GM15510 (cell line): Measurements from ENCODE around the gene TM7SF3.

Experiments
- POLR2A ChIP-seq: IDR thresholded peaks from 3 replicates; pipeline ENCODE4 v1.6.1; 2011; ENCODE audit warnings: borderline replicate concordance; ENCODE audit not compliant: insufficient read length; ENCODE audit errors: extremely low read depth

TM7SF3 gene

DNA sequence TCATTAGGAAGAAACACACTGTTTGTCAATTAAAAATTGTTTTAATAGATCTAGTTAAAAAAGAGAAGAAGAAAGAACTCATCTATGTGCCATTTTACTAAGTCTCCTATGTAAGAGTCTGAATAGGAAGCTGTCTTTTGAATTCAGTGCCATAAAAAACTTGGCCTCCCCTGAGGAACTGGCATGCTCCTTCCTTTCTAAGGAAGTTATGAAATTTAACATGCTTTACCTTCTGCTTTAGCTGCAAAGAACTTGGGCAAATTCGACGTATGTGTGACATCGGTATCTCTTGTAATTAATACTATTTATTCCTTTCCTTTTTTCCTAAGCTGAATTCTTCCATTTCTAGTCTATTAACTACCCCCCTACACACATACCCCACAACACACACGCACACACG, 12.5 kb downstream of the TM7SF3 start:
- no peak for TF ChIP-seq POLR2A

DNA sequence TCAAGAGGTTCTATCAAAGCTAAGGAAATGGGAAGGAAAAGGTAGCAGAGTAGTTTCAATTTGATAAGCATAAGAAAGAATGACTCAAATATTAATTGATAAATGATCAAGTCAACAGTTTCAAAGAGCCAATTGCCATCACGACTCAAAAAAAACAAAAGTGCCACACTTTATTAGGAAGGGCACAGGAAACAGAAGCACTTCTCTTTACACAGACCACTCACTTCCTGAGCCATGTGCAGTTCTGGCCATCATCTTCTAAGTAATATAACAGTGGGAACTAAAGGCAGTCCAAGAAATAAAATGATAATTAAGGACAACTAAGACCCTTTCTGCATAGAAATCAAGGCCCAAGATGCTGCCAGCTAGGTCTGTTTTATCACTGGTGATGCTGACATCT, 13.2 kb downstream of the TM7SF3 start:
- TF ChIP-seq POLR2A, result no peak

DNA sequence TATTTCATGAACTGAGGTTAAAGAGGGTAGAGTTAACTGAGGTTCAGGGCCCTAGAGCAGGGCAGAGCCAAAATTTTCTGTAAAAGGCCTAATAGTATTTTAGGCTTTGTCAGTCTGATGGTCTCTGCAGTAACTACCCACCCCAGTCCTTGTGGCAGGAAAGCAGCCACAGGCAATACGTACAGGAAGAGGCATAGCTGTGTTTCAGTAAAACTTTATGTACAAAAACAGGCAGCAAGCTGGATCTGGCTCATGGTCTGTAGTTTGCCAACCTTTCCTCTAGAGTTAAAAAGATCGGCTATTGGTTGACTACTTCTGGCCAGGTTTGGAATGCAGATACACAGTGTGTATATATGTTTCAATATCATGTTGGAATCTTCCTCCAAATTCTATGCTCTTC, 17.2 kb downstream of the TM7SF3 start:
- no peak for TF ChIP-seq POLR2A

DNA sequence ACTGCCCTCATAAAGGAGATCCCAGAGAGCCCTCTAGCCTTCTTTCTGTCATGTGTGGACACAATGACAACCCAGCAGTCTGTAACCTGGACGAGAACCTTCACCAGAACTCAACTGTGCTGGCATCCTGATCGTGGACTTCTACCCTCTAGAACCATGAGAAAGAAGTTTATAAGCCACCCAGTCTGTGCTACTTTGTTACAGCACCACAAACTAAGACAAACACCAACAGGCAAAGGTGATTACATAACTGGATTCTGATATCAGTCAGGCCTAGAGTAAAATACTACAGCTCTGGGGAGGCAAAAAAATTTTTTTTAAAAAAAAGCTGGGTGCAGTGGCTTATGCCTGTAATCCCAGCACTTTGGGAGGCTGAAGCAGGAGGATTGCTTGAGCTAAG, 18.5 kb downstream of the TM7SF3 start:
- TF ChIP-seq POLR2A, result no peak

DNA sequence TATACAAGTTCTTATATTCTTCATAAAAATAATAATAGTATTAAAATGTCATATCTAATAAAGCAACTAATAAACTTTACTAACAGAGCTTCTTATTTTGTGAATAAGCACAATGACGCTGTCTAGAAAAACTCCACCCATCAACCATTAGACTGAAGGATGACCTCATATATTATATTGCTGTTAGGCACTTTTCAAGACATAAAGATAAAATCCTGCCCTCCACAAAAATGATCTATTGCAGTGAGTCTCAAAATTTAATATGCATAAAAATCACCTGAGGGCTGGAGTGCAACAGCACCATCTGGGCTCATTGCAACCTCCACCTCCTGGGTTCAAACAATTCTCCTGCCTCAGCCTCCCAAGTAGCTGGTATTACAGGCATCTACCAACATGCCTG, 20.1 kb downstream of the TM7SF3 start:
- TF ChIP-seq POLR2A, result no peak

DNA sequence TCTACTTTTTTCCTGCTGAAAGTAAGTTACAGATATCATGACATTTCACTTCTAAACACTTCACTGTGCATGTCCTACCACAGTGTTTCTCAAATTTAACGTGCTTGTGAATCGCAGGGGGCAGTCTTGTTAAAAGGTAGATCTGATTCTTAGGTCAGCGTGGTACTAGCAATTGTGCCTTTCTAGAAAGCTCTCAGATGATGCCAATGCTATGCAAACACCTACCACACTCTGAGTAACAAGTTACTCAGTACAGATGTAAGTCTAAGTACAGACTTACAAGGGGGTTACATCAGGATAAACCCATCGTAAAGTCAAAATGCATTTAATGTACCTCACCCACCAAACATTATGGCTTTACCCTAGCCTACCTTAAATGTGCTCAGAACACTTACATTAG, 22.4 kb downstream of the TM7SF3 start:
- TF ChIP-seq POLR2A, result no peak

DNA sequence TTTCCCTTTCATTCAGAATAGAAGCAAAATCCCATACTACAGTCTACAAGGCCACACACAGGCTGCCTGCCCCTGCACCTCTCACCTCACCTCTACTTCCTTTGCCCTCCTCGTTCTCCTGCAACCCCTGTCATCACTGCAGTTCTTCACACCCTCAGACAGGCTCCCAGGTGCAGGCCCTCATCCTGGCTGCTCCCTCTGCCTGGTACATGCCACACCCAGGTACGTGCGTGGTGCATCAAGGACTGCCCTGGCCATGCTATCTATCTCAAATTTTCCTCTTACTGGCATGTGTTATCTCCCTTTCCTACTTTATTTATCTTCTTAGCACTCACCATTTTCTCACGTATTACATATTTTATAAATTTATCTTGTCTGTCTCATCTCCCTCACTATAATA, 24.3 kb downstream of the TM7SF3 start:
- TF ChIP-seq POLR2A, result no peak

DNA sequence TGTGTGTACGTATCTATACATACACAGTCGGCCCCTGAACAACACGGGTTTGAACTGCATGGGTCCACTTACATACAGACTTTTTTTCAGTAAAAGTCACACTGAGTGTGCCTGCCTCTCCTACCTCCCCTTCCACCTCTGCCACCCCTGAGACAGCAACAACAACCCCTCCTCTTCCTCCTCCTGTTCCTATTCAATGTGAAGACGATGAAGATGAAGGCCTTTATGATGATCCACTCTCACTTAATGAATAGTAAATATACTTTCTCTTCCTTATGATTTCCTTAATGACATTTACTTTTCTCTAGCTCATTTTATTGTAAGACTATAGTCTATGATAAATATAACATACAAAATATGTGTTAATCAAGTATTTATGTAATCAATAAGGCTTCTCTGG, 25.5 kb downstream of the TM7SF3 start:
- TF ChIP-seq POLR2A, result no peak

DNA sequence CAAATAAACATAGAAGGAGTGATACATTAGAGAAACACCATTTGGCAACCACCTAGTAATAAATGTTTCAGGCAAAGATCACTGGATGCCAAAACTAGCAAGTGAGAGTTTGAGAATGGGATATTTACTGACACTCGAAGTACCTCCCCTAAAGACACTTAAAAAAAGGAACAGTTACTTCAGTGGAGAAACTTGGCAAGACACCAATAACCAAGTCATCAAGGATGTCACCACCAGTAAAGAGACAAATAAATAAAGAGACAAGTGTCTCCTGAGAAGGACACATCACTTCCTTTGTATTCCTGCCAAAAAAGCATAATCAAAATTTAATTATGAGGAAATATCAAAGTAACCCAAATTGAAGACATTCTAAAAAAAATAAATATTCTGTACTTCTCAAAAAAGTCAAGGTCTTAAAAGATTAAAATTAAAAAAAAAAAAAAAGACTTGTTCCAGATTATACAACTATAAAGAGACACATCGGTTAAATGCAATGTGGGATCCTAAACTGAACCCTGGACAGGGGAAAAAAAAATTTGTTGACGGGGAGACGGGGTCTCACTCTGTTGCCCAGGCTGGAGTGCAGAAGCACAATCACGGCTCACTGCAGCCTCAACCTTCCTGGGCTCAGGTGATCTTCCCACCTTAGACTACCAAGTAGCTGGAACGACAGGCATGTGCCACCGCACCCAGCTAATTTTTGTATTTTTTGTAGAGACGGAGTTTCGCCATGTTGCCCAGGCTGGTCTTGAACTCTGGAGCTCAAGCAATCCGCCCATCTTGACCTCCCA, 26.4 kb downstream of the TM7SF3 start:
- TF ChIP-seq POLR2A, result no peak

DNA sequence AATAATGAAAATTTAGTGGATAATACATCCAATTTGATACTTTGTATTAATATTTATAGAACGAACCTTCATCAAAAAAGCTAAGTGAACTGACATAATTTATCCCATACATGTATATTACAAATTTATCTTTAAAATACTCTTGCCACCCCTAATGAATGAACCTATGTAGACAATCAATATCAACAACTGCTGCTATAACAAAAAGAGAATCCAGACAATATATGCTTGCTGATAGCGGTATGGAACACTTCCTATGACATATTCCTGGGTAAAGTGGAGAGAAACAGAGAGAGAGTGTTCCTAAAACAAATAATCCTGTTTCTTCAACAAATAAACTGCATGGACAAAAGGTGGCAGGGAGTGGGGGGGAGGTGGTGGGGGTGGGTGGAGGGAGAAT, 31.3 kb downstream of the TM7SF3 start:
- TF ChIP-seq POLR2A, result no peak

DNA sequence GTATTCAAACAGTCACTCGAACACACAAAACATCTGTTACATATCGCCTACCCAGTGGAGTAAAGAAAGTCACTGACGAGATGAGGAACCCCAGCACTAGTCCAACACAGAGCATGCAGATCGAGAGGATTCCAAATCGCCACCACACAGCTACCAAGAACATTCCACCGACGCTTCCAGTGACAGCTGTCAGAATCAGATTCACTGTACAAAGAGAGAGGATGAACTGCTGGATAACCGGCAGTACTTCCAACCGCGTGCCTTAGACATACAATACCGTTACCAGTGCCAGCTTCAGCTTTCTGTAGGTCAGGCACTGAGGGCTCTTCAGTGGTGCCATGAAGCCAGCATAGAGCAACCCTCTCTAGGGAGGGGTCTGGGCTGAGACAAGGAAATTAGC, 34.5 kb downstream of the TM7SF3 start:
- TF ChIP-seq POLR2A, result no peak

DNA sequence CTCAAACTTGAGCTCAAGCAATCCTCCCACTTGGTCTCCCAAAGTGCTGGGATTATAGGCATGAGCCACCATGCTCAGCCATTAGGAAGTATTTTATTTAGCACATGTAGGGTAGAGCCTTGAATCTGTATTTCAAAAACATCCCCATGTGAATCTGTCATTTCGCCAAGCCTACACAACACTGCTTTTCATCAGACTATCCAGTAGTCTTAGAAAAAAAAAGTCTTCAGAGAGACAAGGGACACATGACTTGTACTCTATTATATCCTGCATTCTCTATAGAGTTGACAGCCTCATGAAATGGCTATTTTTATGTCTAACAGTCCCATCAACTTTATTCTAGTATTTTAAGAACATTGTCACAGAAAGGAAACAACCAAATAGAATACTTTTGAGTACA, 35.4 kb downstream of the TM7SF3 start:
- TF ChIP-seq POLR2A, result no peak

DNA sequence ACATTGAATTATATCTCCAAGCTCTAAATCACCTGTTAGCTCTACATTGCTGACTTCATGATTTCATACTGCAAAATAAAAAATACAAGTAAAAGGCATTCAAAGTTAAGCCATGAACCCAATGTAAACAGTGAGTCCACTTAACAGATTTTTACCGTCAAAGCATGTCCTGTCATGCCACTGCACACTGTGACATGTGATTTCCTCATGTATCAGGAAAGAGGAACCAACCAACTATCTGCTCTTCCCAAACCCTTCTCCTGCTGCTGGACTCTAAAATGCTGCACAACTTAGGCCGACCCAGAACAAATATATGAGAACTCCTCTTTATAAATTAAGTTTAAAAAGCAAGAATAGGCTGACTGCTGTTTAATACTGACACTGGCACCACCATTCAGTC, 37.5 kb downstream of the TM7SF3 start:
- TF ChIP-seq POLR2A, result no peak

DNA sequence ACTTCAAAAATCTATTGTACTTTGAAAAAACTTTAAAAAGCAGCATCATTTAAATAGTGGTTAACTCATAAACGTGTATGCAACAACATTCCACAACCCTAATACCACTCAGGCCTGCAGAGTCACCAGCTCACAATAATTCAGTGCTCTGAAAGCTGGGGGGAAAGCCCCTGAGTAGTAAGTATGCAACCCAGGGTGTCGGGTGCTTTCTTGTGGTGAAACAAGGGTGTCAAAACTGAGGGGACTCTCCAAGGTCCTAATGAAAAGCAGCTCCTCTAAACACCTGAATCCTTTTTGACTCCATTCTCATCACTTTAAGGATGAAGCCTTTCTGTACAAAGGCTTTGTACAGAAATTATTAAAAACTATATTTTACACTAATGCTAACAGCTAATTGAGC, 42.2 kb downstream of the TM7SF3 start:
- TF ChIP-seq POLR2A, result no peak

DNA sequence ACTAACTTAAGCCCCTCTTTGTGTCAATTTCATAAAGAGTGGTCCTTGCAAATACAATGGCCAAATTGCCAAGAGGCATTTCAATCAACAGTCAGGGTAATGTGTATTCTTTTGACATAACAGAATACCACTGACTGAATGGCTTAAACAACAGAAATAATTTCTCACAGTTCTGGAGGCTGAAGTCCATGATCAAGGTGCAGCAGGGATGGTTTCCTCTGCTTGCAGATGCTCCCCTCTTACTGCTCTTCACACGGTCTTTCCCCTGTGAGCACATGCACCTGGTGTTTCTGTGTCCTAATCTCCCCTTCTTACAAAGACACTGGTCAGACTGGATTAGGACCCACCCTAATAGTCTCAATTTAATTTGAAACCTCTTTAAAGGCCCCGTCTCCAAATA, 44.0 kb downstream of the TM7SF3 start:
- TF ChIP-seq POLR2A, result no peak

DNA sequence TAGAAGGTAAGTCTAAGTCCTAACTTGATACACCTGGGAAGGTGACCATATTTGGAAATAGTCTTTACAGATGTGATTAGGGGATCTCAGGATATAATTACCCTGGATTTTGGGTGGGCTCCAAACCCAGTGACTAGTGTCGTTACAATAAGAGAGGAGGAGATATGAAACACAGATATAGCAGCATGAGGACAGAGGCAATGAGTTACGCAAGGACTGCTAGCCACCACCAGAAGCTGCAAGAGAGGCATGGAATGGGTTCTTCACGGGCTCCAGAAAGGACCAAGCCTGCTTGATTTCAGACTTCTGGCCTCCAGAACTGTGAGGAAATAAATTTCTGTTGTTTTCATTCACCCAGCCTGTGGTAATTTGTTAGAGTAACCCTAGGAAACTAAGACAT, 47.3 kb downstream of the TM7SF3 start:
- no peak for TF ChIP-seq POLR2A

DNA sequence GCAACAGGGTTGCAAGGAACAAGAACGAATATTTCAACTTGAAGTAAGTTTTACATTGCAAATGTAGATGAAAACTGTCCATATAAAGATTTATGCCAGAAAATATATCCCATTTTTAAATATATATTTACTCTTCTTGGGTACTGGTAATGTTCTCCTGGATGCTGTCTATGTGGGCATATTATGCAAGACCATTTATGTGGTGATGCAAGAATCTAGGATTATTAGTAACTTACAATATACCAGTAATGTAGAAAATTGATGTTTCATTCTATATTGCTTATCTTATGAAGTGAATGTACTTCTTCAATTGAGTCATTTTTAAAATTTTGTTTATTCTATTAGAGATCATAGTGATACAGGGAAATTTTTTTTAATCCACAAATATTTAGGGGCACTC, 50.8 kb downstream of the TM7SF3 start:
- TF ChIP-seq POLR2A, result no peak
